RWPE2 (cell line): ENCODE results near the gene SKAP1.

Experiments used
- ATAC-seq: fragments of 200-7000 bp; cut with Tn5 transposase; 3 replicates; pipeline ENCODE4 v1.9.1; 2021; ENCODE audit warnings: low read depth
- DNase-seq: peaks from one replicate; pipeline ENCODE4 v3.0.0-alpha.2; 2020; ENCODE audit warnings: low spot score
- H3K27ac ChIP-seq: fragments of 450-650 bp; 2 replicates; pipeline ENCODE4 v1.5.1; 2017; ENCODE audit warnings: mild to moderate bottlenecking; ENCODE audit not compliant: poor library complexity, severe bottlenecking
- H3K27me3 ChIP-seq: fragments of 250-450 bp; sonication (Bioruptor Pico); 2 replicates; pipeline ENCODE4 v1.5.1; 2021; ENCODE audit warnings: mild to moderate bottlenecking, moderate library complexity; ENCODE audit not compliant: insufficient read depth, poor library complexity, severe bottlenecking
- H3K36me3 ChIP-seq: fragments of 250-450 bp; sonication (Bioruptor Pico); 2 replicates; pipeline ENCODE4 v1.5.1; 2020; ENCODE audit warnings: low read depth, mild to moderate bottlenecking, moderate library complexity
- H3K4me1 ChIP-seq: fragments of 250-450 bp; sonication (Bioruptor Pico); 2 replicates; pipeline ENCODE4 v1.5.1; 2021; ENCODE audit warnings: mild to moderate bottlenecking, moderate library complexity; ENCODE audit not compliant: insufficient read depth, poor library complexity, severe bottlenecking
- H3K4me3 ChIP-seq: fragments of 250-450 bp; sonication (Bioruptor Pico); 2 replicates; pipeline ENCODE4 v1.5.1; 2021; ENCODE audit warnings: mild to moderate bottlenecking, moderate library complexity; ENCODE audit not compliant: severe bottlenecking
- H3K9me3 ChIP-seq: fragments of 250-450 bp; sonication (Bioruptor Pico); 2 replicates; pipeline ENCODE4 v1.5.1; 2021; ENCODE audit warnings: mild to moderate bottlenecking, moderate library complexity; ENCODE audit not compliant: severe bottlenecking
- CTCF ChIP-seq: fragments of 450-650 bp; IDR thresholded peaks from one replicate; pipeline ENCODE4 v1.5.1; 2017; ENCODE audit warnings: mild to moderate bottlenecking, moderate library complexity; ENCODE audit not compliant: poor library complexity, severe bottlenecking

Gene SKAP1

GRCh38 chr17:48102043-48102750, 327.8 kb downstream of the SKAP1 start:
- Histone ChIP-seq H3K9me3 (no peaks in the 10 kb centered on the region), H3K36me3 (peaks cover 14% of the 10 kb centered on the region; the same call in 1 of the 2 replicates), H3K27ac (peak overlapping the region; percentile 91), H3K4me3 (no peak overlapping the region), H3K4me1 (peaks cover 5% of the 10 kb centered on the region), H3K27me3 (no peaks in the 10 kb centered on the region)
- no peak for ATAC-seq
- TF ChIP-seq CTCF, result no peak
- DNase-seq, result no peak

GRCh38 chr17:48101012-48101720, 328.8 kb downstream of the SKAP1 start, which contains the start of gene CBX1:
CBX1 (minus strand) TSS chr17:48101478; CDS start chr17:48077004, 24,474 bp downstream.
- H3K27me3 ChIP-seq, result no peaks in the 10 kb centered on the region
- no peaks in the 10 kb centered on the region for H3K9me3 ChIP-seq
- peaks cover 21% of the 10 kb centered on the region for H3K36me3 ChIP-seq
- peaks cover 5% of the 10 kb centered on the region for H3K4me1 ChIP-seq
- peak within 1 kb of the TSS; percentile 76 for H3K4me3 ChIP-seq
- TF ChIP-seq CTCF, result no peak
- peak within 1 kb of the TSS; percentile 91 for H3K27ac ChIP-seq
- DNase-seq (peak; percentile 95), ATAC-seq (peak; percentile 93)

GRCh38 chr17:48100591-48101011, 329.4 kb downstream of the SKAP1 start:
- no peak for TF ChIP-seq CTCF
- peak overlapping the region; percentile 91 for H3K27ac ChIP-seq
- DNase-seq (peak; percentile 74), ATAC-seq (peak; percentile 41)
- H3K4me1 ChIP-seq, result peaks cover 5% of the 10 kb centered on the region
- H3K9me3 ChIP-seq, result no peaks in the 10 kb centered on the region
- peak overlapping the region; percentile 76 for H3K4me3 ChIP-seq
- no peaks in the 10 kb centered on the region for H3K27me3 ChIP-seq
- H3K36me3 ChIP-seq, result peaks cover 26% of the 10 kb centered on the region

GRCh38 chr17:48100160-48100559, 329.9 kb downstream of the SKAP1 start:
- peak overlapping the region; percentile 91 for H3K27ac ChIP-seq
- H3K36me3 ChIP-seq, result peaks cover 31% of the 10 kb centered on the region
- H3K27me3 ChIP-seq, result no peaks in the 10 kb centered on the region
- no peaks in the 10 kb centered on the region for H3K9me3 ChIP-seq
- no peak for DNase-seq
- H3K4me1 ChIP-seq, result peaks cover 5% of the 10 kb centered on the region
- H3K4me3 ChIP-seq, result peak overlapping the region; percentile 76
- TF ChIP-seq CTCF, result no peak
- 0 out of 3 replicates have a peak, but pooled peaks have one; percentile 1 for ATAC-seq
